Measurements from ENCODE around the gene ARID5B. TPM values are rescaled to one million over a fixed set of nuclear protein-coding genes. Genes with fewer than 3 reads are reported as not detected.

ARID5B gene
- total and polyA plus RNA-seq, 2 of the 4 experiments (the other 2 are of a cell fraction) = 41.0 to 125 TPM

DNA sequence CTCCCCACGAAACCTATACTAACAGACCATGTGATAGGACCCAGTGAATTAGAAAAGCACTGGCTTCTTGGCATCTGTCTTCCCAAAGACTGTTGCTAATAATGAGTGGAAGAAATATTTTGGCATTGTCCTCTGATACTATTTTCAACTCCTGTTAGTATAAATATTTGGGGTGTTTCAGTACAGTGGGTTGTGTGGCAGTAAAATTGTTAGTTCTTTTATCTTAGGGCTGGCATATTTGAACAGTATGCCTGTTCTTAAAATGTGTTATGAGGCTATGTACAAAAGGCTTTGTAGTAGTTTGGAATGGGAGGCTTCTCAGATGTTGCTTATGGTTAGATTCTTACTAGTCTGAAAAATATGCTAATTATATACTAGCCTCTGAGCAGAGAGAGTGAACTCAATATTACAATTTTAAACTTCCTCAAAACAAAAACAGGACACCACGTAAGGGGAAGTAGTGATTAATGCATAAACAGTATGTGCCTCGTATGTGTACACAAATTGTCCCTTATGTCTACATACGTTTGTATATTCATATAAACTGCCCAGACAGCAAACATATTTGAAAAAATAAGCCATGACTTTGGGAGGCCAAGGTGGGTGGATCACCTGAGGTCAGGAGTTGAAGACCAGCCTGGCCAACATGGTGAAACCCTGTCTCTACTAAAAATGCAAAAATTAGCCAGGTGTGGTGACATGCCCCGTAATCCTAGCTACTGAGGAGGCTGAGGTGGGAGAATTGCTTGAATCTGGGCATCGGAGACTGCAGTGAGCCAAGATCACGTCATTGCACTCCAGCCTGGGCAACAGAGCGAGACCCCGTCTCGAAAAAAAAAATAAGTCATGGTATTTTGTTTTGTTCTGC lies 115.4 kb downstream of the ARID5B start:
- ATAC-seq (ENCODE audit: low read depth) = peak; percentile 61
- Histone ChIP-seq H2AK5ac (ENCODE audit: low read depth, low read length) (no peak overlapping the region), H3K56ac (ENCODE audit: extremely low read depth, insufficient read depth, low read length) (no peak overlapping the region), H2BK20ac (ENCODE audit: low read depth, low read length) (no peak overlapping the region), H2AFZ (replicated peaks; ENCODE audit: low read length, poor library complexity) (no peak overlapping the region), H3K18ac (ENCODE audit: low read depth, low read length) (peak overlapping the region; percentile 42), H3K27ac (ENCODE audit: insufficient read depth, low read length) (peak overlapping the region; percentile 79; the same call in 1 of the 2 replicates), H2BK15ac (ENCODE audit: low read depth, low read length) (no peak overlapping the region), H3K9me3 (ENCODE audit: control insufficient read depth, insufficient read depth, low read length) (no peaks in the 10 kb centered on the region), H3K4me2 (ENCODE audit: low read depth, low read length) (peak overlapping the region; percentile 47; the same call in 1 of the 2 replicates), H4K20me1 (ENCODE audit: insufficient read depth, low read length) (peaks cover 8% of the 10 kb centered on the region), H3K27me3 (ENCODE audit: control insufficient read depth, insufficient read depth, low read length) (no peaks in the 10 kb centered on the region), H3K9me1 (ENCODE audit: insufficient read depth, low read length) (peaks cover 11% of the 10 kb centered on the region), H4K8ac (ENCODE audit: low read depth in 2 of 2, low read length in 2 of 2) (no peak overlapping the region; a peak in 1 of 4 replicates), H3K79me1 (ENCODE audit: low read depth in 1 of 2, low read length in 2 of 2) (peaks cover 35 to 65% of the 10 kb centered on the region in 2 experiments), H2BK5ac (ENCODE audit: low read depth, low read length, poor library complexity, severe bottlenecking) (peak overlapping the region; percentile 69), H3K4me3 (ENCODE audit: insufficient read depth, low read depth, low read length) (no peak overlapping the region), H4K91ac (ENCODE audit: insufficient read depth, low read depth, low read length) (no peak overlapping the region; the same call in 1 of the 2 replicates), H4K5ac (ENCODE audit: low read depth, low read length) (peak overlapping the region; percentile 4; the same call in 1 of the 2 replicates), H3K36me3 (ENCODE audit: control insufficient read depth, insufficient read depth, low read length) (peaks cover 12% of the 10 kb centered on the region), H3K4me1 (ENCODE audit: control insufficient read depth, insufficient read depth, low read length) (peaks cover 27% of the 10 kb centered on the region), H2BK120ac (ENCODE audit: low read depth, low read length) (no peak overlapping the region), H3K4ac (ENCODE audit: low read depth, low read length) (peak overlapping the region; percentile 38; the same call in 1 of the 2 replicates), H2AK9ac (replicated peaks; ENCODE audit: low read depth, low read length, poor library complexity) (no peak overlapping the region), H3K23ac (ENCODE audit: low read depth, low read length) (no peak overlapping the region), H3K14ac (replicated peaks; ENCODE audit: low read depth, low read length) (peak overlapping the region; percentile 23; the same call in 1 of the 2 replicates), H3K9ac (ENCODE audit: low read depth, low read length) (no peak overlapping the region)
- peak; percentile 42 for DNase-seq
- no TSS peak for BruUV-seq (replicated peaks)
- ChIA-PET CTCF (no interaction called here), POLR2A (ENCODE audit: unreplicated experiment) (no interaction called here)
- dilution Hi-C loops (cut with HindIII; ENCODE audit: low sequenced_read_pairs, unreplicated experiment) (no loop called here), in situ Hi-C loops (cut with MboI; ENCODE audit: low sequenced_read_pairs) (no loop called here), intact Hi-C loops (cut with micrococcal nuclease) (no loop called here)
- TF ChIP-seq RFX5 (IDR thresholded peaks at IDR 0.05; ENCODE audit: low read depth, low read length) (no peak), USF2 (IDR thresholded peaks at IDR 0.05; ENCODE audit: low read depth, low read length) (no peak), CHD1 (IDR thresholded peaks at IDR 0.05; ENCODE audit: low read depth, low read length) (no peak), MXI1 (IDR thresholded peaks at IDR 0.05; ENCODE audit: borderline replicate concordance, low read depth, low read length) (no peak), RAD21 (IDR thresholded peaks at IDR 0.05; ENCODE audit: low read length) (no peak), BHLHE40 (IDR thresholded peaks at IDR 0.05; ENCODE audit: low read depth, low read length) (no peak), SMC3 (IDR thresholded peaks at IDR 0.05; ENCODE audit: low read depth, low read length) (no peak), POLR2A (IDR thresholded peaks at IDR 0.05; ENCODE audit: low read depth, low read length) (no peak)
- WGBS, 2 experiments (ENCODE audit: extremely low coverage in 2 of 2, insufficient read length in 1 of 2) = 100% methylated on average over 1 of the region's 10 CpGs; no CpG with 5 or more reads in 1 of the 2 experiments
